Stimulated activated CD8-positive, alpha-beta memory T cell treated with anti-CD3 and anti-CD28 coated beads, Interleukin-12 subunit alpha, Interleukin-12 subunit beta, amount 100 ng/mL, for 1 hour (primary cell): ENCODE data around the gene ZC3H12C.

ENCODE experiments used
- DNase-seq: peaks from one replicate; pipeline ENCODE4 v3.0.0-alpha.2; 2020; ENCODE audit warnings: low read depth

The ZC3H12C gene

DNA sequence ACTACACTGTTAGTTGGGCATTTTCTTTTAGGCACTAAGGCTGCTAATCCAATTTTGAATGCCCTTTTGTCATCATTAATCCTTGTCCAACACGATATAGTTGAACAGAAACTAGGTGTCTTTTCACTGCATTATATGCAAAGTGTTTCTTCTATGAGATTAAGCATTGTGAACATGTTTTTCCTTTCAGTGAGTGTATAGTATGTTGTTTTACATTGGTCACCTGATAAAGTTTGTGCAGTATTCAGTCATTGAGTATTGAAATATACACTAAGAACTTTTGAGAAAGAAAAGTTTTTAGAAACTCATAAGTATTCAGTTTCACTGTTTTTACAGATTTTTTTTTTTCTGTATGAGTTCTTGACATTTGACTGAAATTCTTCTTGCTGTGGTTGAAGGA lies 59.0 kb downstream of the ZC3H12C start:
- DNase-seq, result no peak

DNA sequence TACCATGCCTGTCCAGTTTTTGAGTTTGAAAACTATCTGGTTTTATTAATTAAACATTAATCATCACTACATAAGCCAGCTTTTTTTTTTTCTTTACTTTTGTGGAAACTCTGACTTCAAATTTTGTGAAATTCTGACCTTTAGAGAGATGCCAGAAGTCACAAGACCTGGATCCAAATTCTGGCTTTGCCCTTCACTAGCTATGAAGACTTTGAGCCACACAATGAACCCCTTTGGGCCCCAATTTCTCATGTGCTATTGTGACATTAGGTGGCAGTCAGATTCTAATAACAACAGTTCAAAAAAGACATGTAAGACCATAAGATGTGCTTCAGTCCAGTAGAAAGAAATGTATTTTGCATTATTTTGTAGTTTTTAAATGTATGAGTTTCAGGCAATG lies 60.3 kb downstream of the ZC3H12C start:
- DNase-seq, result no peak

DNA sequence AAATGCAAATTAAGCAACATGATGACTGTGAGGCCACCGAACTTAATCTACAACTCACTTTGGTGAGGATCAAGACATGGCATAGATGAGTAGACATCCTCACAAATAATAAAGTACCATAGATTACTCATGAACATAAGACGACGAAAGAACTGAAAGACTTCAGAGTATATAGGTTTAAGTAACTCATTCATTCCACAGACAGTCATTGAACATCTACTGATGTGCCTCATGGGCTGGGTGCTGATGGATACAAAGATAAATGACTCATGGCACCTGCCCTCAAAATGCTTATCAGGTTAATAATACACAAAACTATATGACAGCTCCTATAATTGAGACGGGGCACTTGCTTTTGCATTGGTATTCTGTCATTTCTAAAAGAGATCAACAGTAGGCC lies 63.3 kb downstream of the ZC3H12C start:
- DNase-seq, result no peak

DNA sequence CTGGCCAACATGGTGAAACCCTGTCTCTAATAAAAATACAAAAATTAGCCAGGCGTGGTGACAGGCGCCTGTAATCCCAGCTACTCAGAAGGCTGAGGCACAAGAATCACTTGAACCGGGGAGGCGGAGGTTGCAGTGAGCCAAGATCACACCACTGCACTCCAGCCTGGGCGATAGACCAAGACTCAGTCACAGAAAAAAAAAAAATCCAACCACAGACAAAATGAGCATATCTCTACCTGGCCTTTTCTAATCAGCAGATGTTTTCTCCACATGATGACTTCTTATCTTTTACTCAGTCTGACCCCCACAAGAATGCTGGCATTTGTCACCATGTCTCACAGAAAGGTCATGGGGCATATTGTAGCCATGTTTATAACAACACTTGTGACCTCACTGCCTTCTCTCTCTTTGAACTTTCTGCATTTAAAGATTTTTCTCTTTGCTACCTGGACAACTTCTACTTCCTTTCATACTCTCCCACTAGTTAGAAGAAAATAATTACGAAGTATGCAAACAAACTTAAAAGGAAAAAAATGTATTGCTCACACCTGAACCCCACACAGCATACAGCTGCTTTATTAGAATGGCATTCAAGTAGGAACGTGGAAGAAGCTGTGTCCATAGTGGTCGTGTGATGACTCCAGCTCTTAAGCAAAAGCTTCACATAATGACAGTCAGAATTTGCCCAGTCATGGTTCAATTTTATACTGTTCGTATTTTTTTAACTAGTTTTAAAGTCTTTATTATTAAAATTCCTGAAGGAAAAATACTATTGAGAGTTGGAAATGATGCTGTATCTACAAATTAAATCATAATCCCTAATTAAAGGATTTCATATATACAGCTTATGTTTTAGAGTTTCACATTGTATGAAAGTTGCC lies 65.4 kb downstream of the ZC3H12C start:
- DNase-seq, result no peak

DNA sequence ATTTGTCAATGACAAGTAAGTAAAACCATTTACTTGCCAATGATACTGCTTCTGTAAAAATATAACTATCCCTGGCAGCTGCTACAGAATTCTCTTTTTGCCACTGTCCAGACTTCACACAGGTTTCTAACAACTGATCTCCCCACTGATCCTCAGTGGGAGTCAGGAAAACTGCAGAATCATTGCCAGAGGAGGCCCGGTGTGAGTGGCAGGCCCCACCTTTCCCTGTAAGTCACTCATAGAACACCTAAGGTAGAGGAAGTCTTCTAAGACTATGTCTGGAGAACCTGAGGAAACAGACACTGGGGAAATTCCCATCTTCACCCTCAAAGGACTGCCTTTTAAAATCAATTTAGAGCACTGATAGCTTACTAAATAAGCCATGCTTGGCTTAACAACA lies 66.3 kb downstream of the ZC3H12C start:
- no peak for DNase-seq

DNA sequence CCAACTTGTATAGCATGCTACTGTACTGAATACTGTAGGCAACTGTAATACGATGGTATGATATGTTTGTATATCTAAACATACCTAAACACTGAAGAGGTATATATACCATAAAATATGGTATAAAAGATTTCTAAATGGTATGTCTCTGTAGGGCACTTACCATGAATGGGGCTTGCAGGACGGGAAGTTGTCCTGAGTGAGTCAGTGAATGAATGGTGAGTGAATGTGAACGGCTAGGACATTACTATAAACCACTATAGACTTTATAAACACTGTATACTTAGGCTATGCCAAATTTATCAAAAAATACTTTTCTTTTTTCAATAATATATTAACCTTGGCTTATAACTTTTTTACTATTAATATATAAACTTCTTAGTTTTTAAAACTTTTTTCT lies 66.8 kb downstream of the ZC3H12C start:
- DNase-seq, result no peak

DNA sequence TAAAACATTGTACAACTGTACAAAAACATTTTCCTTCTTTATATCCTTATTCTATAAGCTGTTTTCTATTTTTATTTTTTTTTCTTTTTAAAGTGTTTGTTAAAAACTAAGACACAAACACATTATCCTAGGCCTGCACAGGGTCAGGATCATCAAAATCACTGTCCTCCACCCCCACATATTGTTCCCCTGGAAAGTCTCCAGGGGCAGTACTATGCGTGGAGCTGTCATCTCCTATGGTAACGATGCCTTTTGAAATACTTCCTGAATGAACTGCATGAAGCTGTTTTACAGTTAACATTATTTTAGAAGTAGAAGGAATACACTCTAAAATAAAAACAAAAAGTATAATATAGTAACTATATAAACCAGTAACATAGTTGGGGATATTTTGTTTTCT lies 67.2 kb downstream of the ZC3H12C start:
- no peak for DNase-seq

DNA sequence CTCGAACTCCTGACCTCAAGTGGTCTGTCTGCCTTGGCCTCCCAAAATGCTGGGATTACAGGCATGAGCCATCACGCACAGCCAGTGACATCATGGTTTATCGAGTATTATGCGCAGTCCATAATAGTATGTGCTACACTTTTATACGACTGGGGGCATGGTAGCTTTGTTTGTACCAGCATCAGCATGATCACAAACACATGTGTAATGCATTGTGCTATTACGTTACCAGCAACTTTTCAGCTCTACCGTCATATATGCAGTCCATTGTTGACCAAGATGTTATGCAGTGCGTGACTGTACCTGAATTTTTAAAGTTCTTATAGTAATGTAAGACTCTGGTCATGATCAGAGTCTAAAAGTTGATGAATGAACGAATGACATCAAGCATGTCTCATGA lies 67.9 kb downstream of the ZC3H12C start:
- no peak for DNase-seq

DNA sequence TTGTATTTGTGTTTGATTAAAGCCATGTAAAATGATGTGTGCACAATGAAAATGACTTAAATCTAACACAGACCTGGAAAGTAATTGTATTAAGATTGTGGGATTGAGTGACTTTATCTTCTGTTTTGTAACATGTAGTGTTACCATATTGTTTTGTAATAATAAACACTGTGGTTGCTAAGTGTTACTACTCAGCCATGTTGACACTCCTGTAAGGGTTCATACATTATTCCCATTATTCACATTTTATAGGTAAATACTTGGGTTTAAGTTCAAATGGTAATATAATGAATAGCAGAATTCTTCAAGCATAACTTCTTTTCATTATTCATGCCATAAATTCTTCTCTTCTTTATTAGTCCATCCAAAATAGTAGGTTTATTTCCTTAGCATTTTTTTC lies 69.0 kb downstream of the ZC3H12C start:
- DNase-seq, result no peak

DNA sequence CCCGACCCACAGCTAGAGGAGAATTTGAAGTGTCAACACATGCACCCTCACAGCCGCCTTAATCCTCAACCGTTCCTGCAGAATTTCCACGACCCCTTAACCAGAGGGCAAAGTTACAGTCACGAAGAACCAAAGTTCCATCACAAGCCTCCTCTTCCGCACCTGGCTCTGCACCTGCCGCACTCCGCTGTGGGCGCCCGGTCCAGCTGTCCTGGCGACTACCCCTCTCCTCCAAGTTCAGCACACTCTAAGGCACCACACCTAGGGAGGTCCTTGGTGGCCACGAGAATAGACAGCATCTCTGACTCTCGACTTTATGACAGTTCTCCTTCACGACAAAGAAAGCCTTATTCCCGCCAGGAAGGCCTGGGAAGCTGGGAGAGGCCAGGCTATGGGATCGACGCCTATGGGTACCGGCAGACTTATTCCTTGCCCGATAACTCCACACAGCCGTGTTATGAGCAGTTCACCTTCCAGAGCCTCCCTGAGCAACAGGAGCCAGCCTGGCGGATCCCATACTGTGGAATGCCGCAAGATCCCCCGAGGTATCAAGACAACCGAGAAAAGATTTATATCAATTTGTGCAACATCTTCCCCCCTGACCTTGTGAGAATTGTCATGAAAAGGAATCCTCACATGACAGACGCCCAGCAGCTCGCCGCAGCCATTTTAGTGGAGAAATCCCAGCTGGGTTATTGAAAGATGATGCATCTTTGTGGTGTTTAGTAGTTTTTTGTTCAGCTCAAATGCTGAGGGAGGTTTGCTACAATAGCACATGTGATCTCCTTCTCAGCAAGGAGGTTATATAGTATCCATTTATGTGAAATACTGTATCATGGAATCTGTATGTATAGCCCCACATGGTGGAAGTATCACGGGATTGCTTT lies 72.1 kb downstream of the ZC3H12C start:
- no peak for DNase-seq

DNA sequence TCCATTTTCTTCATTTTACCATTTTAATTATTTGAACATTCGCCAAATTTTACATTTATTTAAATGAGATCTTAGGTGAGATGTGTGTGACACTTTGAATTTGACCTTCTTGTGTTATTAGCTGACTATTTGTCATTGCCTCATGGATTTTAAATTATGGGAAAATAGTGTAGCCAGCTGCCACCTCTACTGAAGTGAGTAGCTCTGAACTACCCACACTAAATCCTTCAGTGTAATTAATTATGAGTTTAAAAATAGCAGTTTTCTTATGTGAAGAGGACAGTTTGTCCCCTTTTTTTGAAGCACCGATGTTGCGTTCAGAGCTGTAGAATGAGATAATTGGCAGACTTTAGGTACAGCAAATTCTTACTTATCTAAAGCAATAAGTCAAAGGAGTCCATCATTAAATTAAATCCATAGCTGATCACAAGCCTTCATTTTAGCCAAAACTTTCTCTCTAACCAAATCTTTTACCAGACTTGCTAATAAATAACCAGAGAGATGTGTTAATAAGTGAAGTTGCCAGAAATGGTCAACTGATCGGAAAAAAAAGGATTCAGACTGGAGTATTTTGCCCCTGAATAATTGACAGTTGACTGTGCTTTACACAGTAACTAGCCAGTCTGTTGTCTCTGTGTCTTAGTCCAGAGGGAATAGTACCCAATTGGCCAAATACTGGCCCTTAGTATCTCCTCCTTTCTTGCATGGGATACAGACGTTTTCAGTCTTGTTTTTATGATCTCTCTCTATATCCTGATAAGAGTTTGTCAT lies 75.0 kb downstream of the ZC3H12C start:
- no peak for DNase-seq

DNA sequence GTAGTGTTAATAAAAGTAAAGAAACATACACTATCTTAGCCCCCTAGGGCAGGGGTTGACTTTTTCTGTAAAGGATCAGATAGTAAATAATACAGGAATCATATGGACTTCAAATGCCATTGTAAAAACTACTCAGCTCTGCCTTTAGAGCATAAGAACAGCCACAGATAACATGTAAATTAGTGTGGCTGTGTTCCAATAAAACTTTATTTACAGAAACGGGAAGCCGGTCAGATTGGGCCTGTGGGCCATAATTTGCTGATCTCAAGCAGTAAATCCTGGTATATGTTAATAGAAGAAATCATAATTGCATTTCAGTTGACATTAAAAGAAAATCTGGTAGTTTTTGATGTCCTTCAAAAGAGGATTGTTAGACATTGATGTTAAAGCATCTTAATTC lies 76.5 kb downstream of the ZC3H12C start:
- DNase-seq, result no peak

DNA sequence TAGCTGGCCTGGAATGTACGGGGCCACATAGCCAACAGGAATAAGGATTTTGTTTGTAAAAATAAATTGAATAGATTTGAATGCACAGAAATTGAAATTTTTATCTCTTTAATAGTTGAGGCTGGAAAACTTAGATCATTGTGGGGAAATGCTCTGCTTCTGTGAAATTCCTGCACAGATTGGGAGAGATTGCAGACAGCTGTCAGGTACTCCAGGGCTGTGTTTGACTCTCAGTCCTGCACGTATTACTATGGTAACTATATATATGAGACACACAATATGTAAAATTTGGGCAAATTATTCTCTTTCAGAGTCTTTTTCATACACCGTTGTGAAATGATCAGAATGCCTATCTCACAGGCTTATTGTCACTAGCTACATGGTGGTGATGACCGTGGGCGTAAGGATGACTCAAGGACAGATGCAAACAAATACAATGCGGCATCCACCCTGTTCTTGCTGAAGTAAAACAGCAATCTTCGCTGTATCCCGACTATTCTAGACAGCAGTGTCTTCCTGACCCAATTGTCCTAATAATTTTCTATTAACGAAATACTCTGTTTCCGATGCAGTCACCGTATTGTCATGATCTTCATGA lies 79.4 kb downstream of the ZC3H12C start:
- DNase-seq, result no peak

DNA sequence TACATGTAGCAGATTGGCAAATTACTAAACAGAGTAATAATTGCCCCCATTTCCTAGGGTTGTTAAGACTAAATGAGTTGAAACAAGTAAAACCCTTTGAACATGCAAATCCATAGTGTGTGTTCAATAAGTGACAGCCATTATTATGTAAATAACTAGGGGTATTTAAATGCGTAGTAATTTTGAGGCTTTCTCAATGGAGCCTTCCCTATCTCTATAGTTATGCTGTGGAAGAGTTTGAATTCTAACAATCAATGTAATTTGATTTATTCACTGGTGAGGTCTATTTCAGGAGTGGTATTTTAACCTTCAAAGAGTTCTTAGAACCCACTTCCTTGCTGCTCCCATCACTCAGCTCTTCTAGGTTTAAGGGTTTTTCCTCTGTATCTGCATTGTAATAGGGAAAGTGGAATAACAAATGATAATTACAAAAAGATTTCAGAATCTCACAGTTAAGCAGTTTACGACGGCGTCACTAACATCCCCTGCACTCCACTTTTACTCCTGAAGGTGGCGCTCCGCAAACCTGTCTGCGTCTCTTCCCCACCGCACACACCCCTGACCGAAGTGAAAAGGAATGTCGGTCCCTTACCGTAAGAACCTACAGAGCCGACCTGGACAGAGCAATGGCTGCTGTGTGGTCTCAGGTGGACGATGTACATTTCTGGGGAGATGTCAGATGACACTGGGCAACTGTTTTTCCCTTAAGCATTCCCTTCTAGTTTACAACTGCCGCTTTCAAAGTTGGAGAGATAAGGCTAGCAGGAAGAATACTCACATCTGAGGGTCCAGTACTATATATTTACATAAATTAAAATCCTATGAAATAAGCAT lies 80.8 kb downstream of the ZC3H12C start:
- peak; percentile 30 for DNase-seq

DNA sequence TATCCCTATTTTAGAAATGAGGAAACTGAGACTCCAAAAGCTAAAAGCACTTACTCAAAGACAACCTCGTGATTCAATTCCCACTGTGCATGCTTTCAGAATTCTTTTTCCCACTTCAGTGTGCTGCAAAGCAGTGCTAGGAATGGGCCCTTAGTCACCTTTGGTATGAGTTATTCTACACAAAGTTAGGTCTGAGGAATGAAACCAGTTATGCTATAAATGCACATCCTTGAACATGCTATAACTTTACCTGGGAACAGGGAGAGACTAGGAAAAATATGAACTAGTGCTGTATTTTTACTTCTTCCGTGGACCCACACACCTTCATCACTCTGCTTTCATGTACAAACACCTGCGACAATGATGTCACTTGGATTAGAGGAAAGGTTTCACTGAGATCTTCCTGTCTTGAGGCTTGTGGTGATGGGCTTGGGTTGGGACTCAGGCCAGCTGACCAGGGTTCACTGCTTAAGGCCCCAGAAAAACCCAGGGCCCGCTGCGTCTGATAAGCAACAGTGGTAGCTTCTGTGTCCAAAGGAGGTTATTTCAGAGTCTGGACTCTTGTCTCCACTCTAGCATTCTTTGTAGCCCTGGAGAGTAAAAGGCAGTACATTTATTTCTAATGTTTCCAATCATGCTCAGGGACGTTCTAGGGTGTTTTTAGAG lies 81.6 kb downstream of the ZC3H12C start:
- DNase-seq, result no peak

DNA sequence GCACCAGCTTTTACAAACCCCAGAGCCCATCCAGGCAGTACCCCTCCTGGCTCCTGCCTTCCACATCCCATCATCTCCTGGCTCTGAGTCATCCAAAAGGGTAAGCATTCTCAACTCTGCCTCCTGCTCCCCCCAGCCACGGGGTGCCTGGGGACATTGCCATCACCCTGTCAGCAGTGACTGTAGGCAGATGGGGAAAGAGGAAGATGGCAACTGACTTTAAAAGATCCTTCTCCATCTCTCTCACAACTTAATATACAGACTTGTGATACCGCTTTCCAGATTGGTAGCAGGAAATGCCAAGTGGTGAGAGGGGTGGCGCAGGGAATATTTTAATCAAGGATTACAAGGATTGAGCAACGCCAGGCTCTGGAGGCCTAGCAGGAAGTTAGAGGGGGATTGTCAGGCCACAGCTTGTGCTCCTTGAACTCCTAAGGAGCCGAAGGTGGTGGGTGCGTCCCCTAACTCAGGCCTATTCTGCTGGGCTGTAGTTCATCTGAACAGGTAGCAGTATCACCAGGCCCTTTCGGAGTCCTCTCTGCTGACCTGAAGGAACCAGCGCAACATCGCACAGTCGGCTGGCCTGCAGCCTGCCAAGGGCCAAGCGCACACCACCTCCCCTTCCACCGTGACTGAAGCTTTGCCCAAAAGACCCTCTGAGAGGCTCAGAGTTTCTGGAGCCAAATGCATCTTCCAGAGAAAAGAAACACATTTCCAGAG lies 83.3 kb downstream of the ZC3H12C start:
- DNase-seq, result no peak

DNA sequence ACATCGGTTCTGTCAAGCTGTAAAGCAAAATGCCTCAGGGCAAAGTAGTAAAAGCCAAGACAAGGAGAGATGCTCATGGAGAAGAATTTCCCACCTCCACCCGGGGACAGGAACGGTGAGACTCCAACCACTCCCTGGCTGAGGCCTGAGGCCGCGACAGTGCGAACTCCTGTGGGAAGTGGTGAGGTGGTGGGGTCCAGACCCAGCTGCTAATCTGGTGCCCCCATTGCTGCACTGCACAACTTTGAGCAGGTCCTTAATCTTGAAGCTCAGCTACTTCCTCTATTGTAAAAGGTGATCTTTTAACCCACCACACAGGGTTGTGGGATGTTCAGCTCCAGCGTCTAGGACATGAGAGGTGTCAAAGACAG lies 83.9 kb downstream of the ZC3H12C start:
- no peak for DNase-seq

DNA sequence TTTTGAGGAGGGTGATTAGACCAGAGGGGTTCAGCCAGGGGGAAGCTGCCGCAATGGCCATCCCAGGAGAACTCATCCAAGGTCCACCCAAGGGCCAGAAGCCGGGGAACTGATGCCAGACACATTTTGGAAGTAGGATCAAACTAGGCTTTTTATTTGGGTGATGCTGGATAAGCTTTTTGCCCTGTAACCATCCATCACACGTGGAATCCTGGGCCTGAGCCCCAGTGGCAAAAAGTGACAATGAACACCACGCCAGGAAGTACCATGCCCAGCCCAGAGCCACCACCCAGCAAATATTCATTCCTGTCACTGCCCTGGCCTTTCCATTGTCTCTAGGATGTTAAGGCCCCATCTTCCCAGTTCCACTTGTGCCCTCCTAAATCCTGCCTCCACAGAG lies 85.9 kb downstream of the ZC3H12C start:
- DNase-seq, result no peak

DNA sequence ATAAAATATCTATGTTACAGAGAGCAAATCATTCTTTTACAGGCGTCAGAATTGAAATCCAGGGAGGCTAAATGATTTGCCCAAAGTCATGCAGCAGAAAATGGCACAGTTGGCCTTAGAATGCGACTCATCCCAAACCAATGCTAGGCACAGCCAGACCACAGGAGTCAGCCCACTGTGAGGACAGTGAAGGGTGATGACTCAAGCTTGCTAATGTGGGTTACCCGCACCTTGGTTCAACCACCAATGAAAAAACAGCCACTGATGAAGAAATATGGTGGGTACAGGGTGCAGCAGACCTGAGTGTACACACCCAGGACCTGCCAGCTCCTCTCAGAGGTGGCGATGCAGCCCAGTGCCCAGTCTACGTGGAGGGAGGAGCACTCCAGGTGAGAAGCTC lies 89.7 kb downstream of the ZC3H12C start:
- no peak for DNase-seq

DNA sequence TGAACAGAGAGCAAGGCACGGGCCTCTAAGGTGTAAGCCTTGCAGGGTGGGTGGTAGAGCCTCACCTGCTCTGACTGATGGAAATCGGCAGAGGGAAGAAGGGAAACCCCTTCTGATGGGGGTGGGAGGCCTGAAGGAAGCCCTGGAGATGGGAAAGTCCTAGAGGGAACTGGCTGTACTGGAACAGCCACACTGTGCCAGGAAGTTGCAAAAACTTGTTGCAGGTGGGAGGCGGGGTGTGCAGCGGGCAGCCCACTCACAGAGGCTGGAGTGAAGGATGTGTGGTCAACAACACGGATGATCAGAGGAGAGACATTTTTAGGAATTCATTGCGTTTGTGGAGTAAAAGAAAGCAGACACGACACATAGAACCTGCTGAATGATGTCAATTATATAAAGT lies 91.3 kb downstream of the ZC3H12C start:
- DNase-seq, result no peak
